ENCODE results near the gene MYO10. TPM values are rescaled to one million over a fixed set of nuclear protein-coding genes. Genes with fewer than 3 reads are reported as not detected.

Gene MYO10
- total RNA-seq, 1 experiment from 2014 or later = 89.8 TPM

- TF ChIP-seq ZNF532 (CRISPR knock-in tag; IDR thresholded peaks at IDR 0.05; ENCODE audit: borderline replicate concordance) (no peak), ZNF423 (CRISPR knock-in tag; IDR thresholded peaks at IDR 0.05) (no peak), ZNF281 (CRISPR knock-in tag; IDR thresholded peaks at IDR 0.05) (no peak), MYBL2 (CRISPR knock-in tag; IDR thresholded peaks at IDR 0.05) (no peak), TEAD1 (CRISPR knock-in tag; IDR thresholded peaks at IDR 0.05) (no peak)
Measured at GRCh38 chr5:16980983-16981382, 44.9 kb upstream of the MYO10 start (continued).

GRCh38 chr5:16978296-16978695 lies 42.2 kb upstream of the MYO10 start:
- ChIA-PET CTCF (no interaction called here), POLR2A (no interaction called here)
- DNase-seq (ENCODE audit: low spot score) (no peak), ATAC-seq (no peak)
- Mint-ChIP-seq H3K4me1 (peaks cover 6% of the 10 kb centered on the region), H3K4me3 (no peak overlapping the region), H3K27ac (no peak overlapping the region), H3K36me3 (no peaks in the 10 kb centered on the region), H3K9me3 (peaks cover 7% of the 10 kb centered on the region; the same call in 1 of the 2 replicates), H3K27me3 (ENCODE audit: low read depth) (no peaks in the 10 kb centered on the region)
- TF ChIP-seq ELF4 (CRISPR knock-in tag; IDR thresholded peaks at IDR 0.05; ENCODE audit: low read depth) = no peak

- Mint-ChIP-seq H3K36me3 (no peaks in the 10 kb centered on the region), H3K9me3 (peaks cover 7% of the 10 kb centered on the region; the same call in 1 of the 2 replicates), H3K27me3 (ENCODE audit: low read depth) (no peaks in the 10 kb centered on the region), H3K4me3 (no peak overlapping the region), H3K4me1 (peaks cover 8% of the 10 kb centered on the region), H3K27ac (no peak overlapping the region)
- CTCF ChIA-PET = interaction anchor here (1.2 kb wide), 1 partner anchor 156 kb away, joined by 3 read pairs; no protein-coding TSS in a partner anchor
- TF ChIP-seq USF1 (CRISPR knock-in tag; IDR thresholded peaks at IDR 0.05) (no peak), ZNF416 (CRISPR knock-in tag; IDR thresholded peaks at IDR 0.05) (no peak), MYBL2 (CRISPR knock-in tag; IDR thresholded peaks at IDR 0.05) (no peak), ZNF425 (CRISPR knock-in tag; conservative IDR thresholded peaks at IDR 0.05) (no peak), ESRRA (CRISPR knock-in tag; IDR thresholded peaks at IDR 0.05; ENCODE audit: borderline replicate concordance) (no peak), USF2 (CRISPR knock-in tag; IDR thresholded peaks at IDR 0.05) (no peak), TEAD1 (CRISPR knock-in tag; IDR thresholded peaks at IDR 0.05) (no peak), E2F5 (CRISPR knock-in tag; IDR thresholded peaks at IDR 0.05) (no peak), CBFB (CRISPR knock-in tag; IDR thresholded peaks at IDR 0.05; ENCODE audit: low read depth) (no peak), TP53 (CRISPR knock-in tag; IDR thresholded peaks at IDR 0.05) (no peak)
- no peak for DNase-seq (ENCODE audit: low spot score)
- POLR2A ChIA-PET = no interaction called here
- ATAC-seq = no peak
Measured at GRCh38 chr5:16976625-16977008, 40.5 kb upstream of the MYO10 start.
